Suprapubic skin (tissue), 3 donors: ENCODE results near the gene GRID2IP.

ENCODE experiments used
- CTCF ChIP-seq, 2 donors: fragments of 200-600 bp in 1 of 2; fragments of 450-650 bp in 1 of 2; sonication (generic) in 1 of 2; IDR thresholded peaks; one replicate each; pipeline ENCODE4 v1.5.1; 2016 to 2019; ENCODE audit warnings: antibody characterized with exemption in 2 of 2, mild to moderate bottlenecking in 1 of 2, moderate library complexity in 1 of 2
- POLR2A ChIP-seq, 2 donors: fragments of 450-650 bp; IDR thresholded peaks; one replicate each; pipeline ENCODE4 v1.6.1; 2017; ENCODE audit warnings: antibody characterized with exemption in 2 of 2, mild to moderate bottlenecking in 2 of 2, moderate library complexity in 2 of 2

- no peak for TF ChIP-seq CTCF (IDR thresholded peaks at IDR 0.05)
- TF ChIP-seq POLR2A (IDR thresholded peaks at IDR 0.05) = no peak
These were observed 38.4 kb downstream of the GRID2IP start for GRCh38 chr7:6512892-6513291.
